H1 (cell line): Measurements from ENCODE around the gene KATNIP. TPM values are rescaled to one million over a fixed set of nuclear protein-coding genes. Genes with fewer than 3 reads are reported as not detected.

Source experiments
- CTCF ChIA-PET: fragments of 300-600 bp; sonication (Branson Sonifier 250); formaldehyde crosslinking; loops from one replicate; lab custom pipeline; 2021; ENCODE audit not compliant: partially characterized antibody; lab: Charles Lee
- POLR2A ChIA-PET: fragments of 300-600 bp; sonication (Branson Sonifier 250); formaldehyde crosslinking; loops from one replicate; lab custom pipeline; 2021; ENCODE audit warnings: inconsistent platforms; ENCODE audit not compliant: partially characterized antibody; lab: Charles Lee
- DNase-seq, 2 experiments: peaks; one replicate each; pipeline versions ENCODE4 v3.0.0 to v3.0.0-alpha.2; 2010 to 2022; ENCODE audit warnings: low spot score in 2 of 2, low read depth in 1 of 2, mixed read lengths in 1 of 2
- FAIRE-seq: peaks from 2 replicates; lab custom pipeline; 2011; peaks lifted over from hg19 to GRCh38; lab: Jason Lieb, UNC
- H2AFZ ChIP-seq: 2 replicates; pipeline ENCODE4 v1.8.1; 2012; ENCODE audit warnings: low read length, inconsistent platforms
- H2AK5ac ChIP-seq: 2 replicates; pipeline ENCODE4 v1.6.1; 2013; ENCODE audit warnings: low read depth, low read length
- H2BK120ac ChIP-seq: replicated peaks from 2 replicates; pipeline ENCODE3; 2013; ENCODE audit warnings: low read depth, low read length, inconsistent platforms
- H2BK12ac ChIP-seq: 2 replicates; pipeline ENCODE4 v1.6.1; 2013; ENCODE audit warnings: low read depth, low read length
- H2BK15ac ChIP-seq: 2 replicates; pipeline ENCODE4 v1.6.1; 2013; ENCODE audit warnings: low read length
- H2BK20ac ChIP-seq: 2 replicates; pipeline ENCODE4 v1.6.1; 2013; ENCODE audit warnings: low read length
- H2BK5ac ChIP-seq: 2 replicates; pipeline ENCODE4 v1.6.1; 2013; ENCODE audit warnings: low read depth, low read length
- H3K14ac ChIP-seq: 2 replicates; pipeline ENCODE4 v1.6.1; 2013; ENCODE audit warnings: inconsistent platforms; ENCODE audit not compliant: insufficient read length
- H3K18ac ChIP-seq: 2 replicates; pipeline ENCODE4 v1.6.1; 2013; ENCODE audit warnings: low read length; ENCODE audit errors: extremely low read depth
- H3K23ac ChIP-seq: 2 replicates; pipeline ENCODE4 v1.6.1; 2013; ENCODE audit warnings: inconsistent platforms; ENCODE audit not compliant: insufficient read length
- H3K23me2 ChIP-seq: 2 replicates; pipeline ENCODE4 v1.6.1; 2013; ENCODE audit warnings: low read depth, low read length
- H3K27ac ChIP-seq: 2 replicates; pipeline ENCODE4 v1.6.1; 2011; ENCODE audit warnings: low read depth, low read length, inconsistent platforms
- H3K27me3 ChIP-seq, 4 experiments: replicated peaks in 1 of 4; 1 replicate in 1 of 4; 2 replicates in 3 of 4; pipeline versions ENCODE4 v1.6.1 to v1.8.1; 2011 to 2013; ENCODE audit warnings: low read length in 3 of 4, mild to moderate bottlenecking in 3 of 4, inconsistent platforms in 2 of 4, mixed read lengths in 2 of 4, moderate library complexity in 1 of 4; ENCODE audit not compliant: control insufficient read depth in 3 of 4, insufficient read depth in 3 of 4; ENCODE audit errors: extremely low read depth in 1 of 4
- H3K36me3 ChIP-seq, 4 experiments: 2 replicates each; pipeline versions ENCODE4 v1.6.1 to v1.8.1; 2011 to 2013; ENCODE audit warnings: mild to moderate bottlenecking in 4 of 4, low read length in 3 of 4, moderate library complexity in 2 of 4, control low read depth in 1 of 4, inconsistent platforms in 1 of 4; ENCODE audit not compliant: insufficient read depth in 4 of 4, control insufficient read depth in 2 of 4
- H3K4ac ChIP-seq: replicated peaks from 2 replicates; pipeline ENCODE3; 2013; ENCODE audit warnings: low read length, low read depth, mixed read lengths, inconsistent platforms; ENCODE audit not compliant: insufficient read length
- H3K4me1 ChIP-seq, 4 experiments: replicated peaks in 1 of 4; 1 replicate in 1 of 4; 2 replicates in 3 of 4; pipeline versions ENCODE4 v1.6.1 to v1.8.1; 2011 to 2013; ENCODE audit warnings: low read length in 3 of 4, inconsistent platforms in 2 of 4, mixed read lengths in 1 of 4; ENCODE audit not compliant: insufficient read depth in 4 of 4, control insufficient read depth in 3 of 4
- H3K4me2 ChIP-seq, 2 experiments: 2 replicates each; pipeline versions ENCODE4 v1.6.1 to v1.8.1; 2011 to 2013; ENCODE audit warnings: low read depth in 2 of 2, low read length in 2 of 2, control low read depth in 1 of 2, inconsistent platforms in 1 of 2, mild to moderate bottlenecking in 1 of 2; ENCODE audit not compliant: insufficient read depth in 1 of 2
- H3K4me3 ChIP-seq, 4 experiments: fragments of 200-600, 300-600 bp in 1 of 4; sonication (generic), shearing (Covaris generic), sonication (Bioruptor Twin) in 1 of 4; 2 replicates each; pipeline versions ENCODE4 v1.5.1 to v1.8.1; 2011 to 2016; ENCODE audit warnings: low read length in 4 of 4, low read depth in 3 of 4, control low read depth in 2 of 4, inconsistent platforms in 2 of 4, mild to moderate bottlenecking in 2 of 4, mixed read lengths in 1 of 4, moderate library complexity in 1 of 4; ENCODE audit not compliant: insufficient read depth in 2 of 4; ENCODE audit errors: extremely low read depth in 1 of 4
- H3K56ac ChIP-seq: replicated peaks from 2 replicates; pipeline ENCODE3; 2013; ENCODE audit warnings: low read depth, mild to moderate bottlenecking, mixed read lengths, low read length, inconsistent platforms; ENCODE audit not compliant: insufficient read length
- H3K79me1 ChIP-seq: 2 replicates; pipeline ENCODE4 v1.6.1; 2013; ENCODE audit warnings: low read depth, low read length, control low read depth
- H3K79me2 ChIP-seq, 2 experiments: 2 replicates each; pipeline versions ENCODE4 v1.6.1 to v1.8.1; 2012 to 2013; ENCODE audit warnings: low read length in 2 of 2, mild to moderate bottlenecking in 2 of 2, inconsistent platforms in 1 of 2; ENCODE audit not compliant: insufficient read depth in 2 of 2, control insufficient read depth in 1 of 2
- H3K9ac ChIP-seq, 4 experiments: replicated peaks in 1 of 4; 1 replicate in 1 of 4; 2 replicates in 3 of 4; pipeline versions ENCODE4 v1.6.1 to v1.8.1; 2011 to 2013; ENCODE audit warnings: low read depth in 3 of 4, low read length in 3 of 4, control low read depth in 2 of 4, mild to moderate bottlenecking in 2 of 4, moderate library complexity in 2 of 4, inconsistent platforms in 1 of 4; ENCODE audit errors: extremely low read depth in 1 of 4
- H3K9me3 ChIP-seq, 2 experiments: 2 replicates each; pipeline versions ENCODE4 v1.6.1 to v1.8.1; 2012 to 2013; ENCODE audit warnings: mild to moderate bottlenecking in 2 of 2, moderate library complexity in 2 of 2, control low read depth in 1 of 2, inconsistent platforms in 1 of 2, low read depth in 1 of 2, low read length in 1 of 2, mixed read lengths in 1 of 2; ENCODE audit not compliant: insufficient read depth in 2 of 2
- H4K20me1 ChIP-seq, 2 experiments: replicated peaks in 1 of 2; 2 replicates each; pipeline versions ENCODE3 to v1.8.1; 2011 to 2013; ENCODE audit warnings: inconsistent platforms in 2 of 2, low read length in 2 of 2, mild to moderate bottlenecking in 1 of 2; ENCODE audit not compliant: insufficient read depth in 2 of 2, control insufficient read depth in 1 of 2
- H4K5ac ChIP-seq: 2 replicates; pipeline ENCODE4 v1.6.1; 2013; ENCODE audit warnings: low read length, low read depth, mixed read lengths, inconsistent platforms; ENCODE audit not compliant: insufficient read length
- H4K8ac ChIP-seq: 2 replicates; pipeline ENCODE4 v1.8.0; 2013; ENCODE audit warnings: mild to moderate bottlenecking, moderate library complexity, low read length, inconsistent platforms; ENCODE audit not compliant: insufficient read depth; ENCODE audit errors: extremely low read depth
- H4K91ac ChIP-seq: replicated peaks from 2 replicates; pipeline ENCODE3; 2013; ENCODE audit warnings: low read length, mixed read lengths, inconsistent platforms; ENCODE audit not compliant: insufficient read length
- ASH2L ChIP-seq: fragments of 200-600, 300-600 bp; sonication (generic); IDR thresholded peaks from one replicate; pipeline ENCODE4 v1.7.1; 2017; ENCODE audit warnings: low read length
- CHD2 ChIP-seq: IDR thresholded peaks from 2 replicates; pipeline ENCODE4 v1.6.1; 2012; ENCODE audit warnings: low read length, improper control_type of control experiment
- FOSL1 ChIP-seq: IDR thresholded peaks from 2 replicates; pipeline ENCODE4 v1.6.1; 2011; ENCODE audit warnings: mild to moderate bottlenecking, low read depth, low read length, moderate library complexity; ENCODE audit not compliant: insufficient read depth
- KDM5A ChIP-seq: fragments of 200-600 bp; IDR thresholded peaks from 2 replicates; pipeline ENCODE4 v1.7.1; 2012; ENCODE audit warnings: mild to moderate bottlenecking, low read length, inconsistent platforms, mixed read lengths
- POLR2A ChIP-seq, 2 experiments: IDR thresholded peaks; 1 replicate in 1 of 2; 2 replicates in 1 of 2; pipeline ENCODE4 v1.6.1; 2011; ENCODE audit warnings: low read depth in 2 of 2, low read length in 2 of 2, mild to moderate bottlenecking in 2 of 2; ENCODE audit errors: control extremely low read depth in 1 of 2
- RAD21 ChIP-seq, 2 experiments: IDR thresholded peaks in 1 of 2; conservative IDR thresholded peaks in 1 of 2; 2 replicates each; pipeline ENCODE4 v1.6.1; 2011; ENCODE audit warnings: low read depth in 2 of 2, low read length in 2 of 2, improper control_type of control experiment in 1 of 2, inconsistent platforms in 1 of 2, mild to moderate bottlenecking in 1 of 2, moderate library complexity in 1 of 2
- SIRT6 ChIP-seq: IDR thresholded peaks from one replicate; pipeline ENCODE4 v1.7.1; 2012; ENCODE audit warnings: low read length, inconsistent platforms
- TAF7 ChIP-seq: optimal IDR thresholded peaks from 2 replicates; pipeline ENCODE3; 2011; ENCODE audit warnings: low read depth, mild to moderate bottlenecking, inconsistent platforms, low read length, moderate library complexity, borderline replicate concordance
- ZNF274 ChIP-seq: IDR thresholded peaks from 2 replicates; pipeline ENCODE4 v1.7.0; 2012; ENCODE audit warnings: low read length, borderline replicate concordance; ENCODE audit errors: extremely low read depth
- WGBS, 2 experiments: shearing (Covaris generic) in 1 of 2; methylation state at CpG; one replicate each; pipeline versions ENCODE4 v1.1.6 to v1.1.7; 2013 to 2015; ENCODE audit warnings: low lambda C conversion rate in 2 of 2, mixed read lengths in 2 of 2, inconsistent platforms in 1 of 2, low coverage in 1 of 2, missing lambda C conversion rate in 1 of 2; ENCODE audit not compliant: insufficient replicate concordance in 2 of 2, insufficient coverage in 1 of 2, insufficient read length in 1 of 2; ENCODE audit errors: extremely low coverage in 1 of 2, missing lambda C conversion rate in 1 of 2; 5-methylcytosine and 5-hydroxymethylcytosine counted together
- polyA plus RNA-seq, 7 experiments: library from polyadenylated mRNA; depleted of rRNA in 3 of 7; stranded (reverse) in 5 of 7; unstranded in 2 of 7; fragments of >200 nt in 5 of 7; fragments of 200-250 nt in 2 of 7; gene quantifications; 1 replicate in 5 of 7; 2 replicates in 1 of 7; 4 replicates in 1 of 7; pipeline versions ENCODE4 v1.2.1 to v1.2.3, GENCODE V29; 2011 to 2013; ENCODE audit warnings: missing spikeins in 2 of 7, mixed read lengths in 2 of 7
- total RNA-seq: library from RNA; stranded (reverse); fragmentation: NEBNext Ultra II Directional; extraction: Animal tissue kit (Norgen Biotek cat#: 25700); gene quantifications from 2 replicates; pipeline ENCODE4 v1.2.1, GENCODE V29; 2021

KATNIP gene
- total and polyA plus RNA-seq, 2 of the 8 experiments (the other 6 are each of a cell fraction or from before 2014, with no cell fraction given): 7.9 to 20.0 TPM

GRCh38 chr16:27520982-27521673 is 28.8 kb upstream of the KATNIP start:
- Histone ChIP-seq H3K4me2 (no peak overlapping the region), H3K23ac (no peak overlapping the region), H3K4ac (no peak overlapping the region), H3K9me3 (no peaks in the 10 kb centered on the region), H3K18ac (no peak overlapping the region), H3K79me1 (no peaks in the 10 kb centered on the region; the same call in 1 of the 2 replicates), H3K14ac (no peak overlapping the region), H3K4me1 (peaks cover 0 to 3% (median 0%) of the 10 kb centered on the region in 4 experiments; a peak in 1 of 7 replicates), H3K27ac (no peak overlapping the region)
- TF ChIP-seq POLR2A (IDR thresholded peaks at IDR 0.05; ENCODE audit: control extremely low read depth in 1 of 2, low read depth in 2 of 2, low read length in 2 of 2) (no peak), RAD21 (IDR thresholded peaks at IDR 0.05 in 1 of 2, conservative IDR thresholded peaks at IDR 0.05 in 1 of 2; ENCODE audit: low read depth in 2 of 2, low read length in 2 of 2) (no peak), FOSL1 (no peak), KDM5A (no peak), ZNF274 (no peak), ASH2L (no peak), TAF7 (no peak), SIRT6 (no peak), CHD2 (no peak)
- TF ChIP-seq, all 59 proteins: peak for 0
- Histone ChIP-seq H3K36me3 (peaks cover 10 to 47% (median 22%) of the 10 kb centered on the region in 4 experiments; a peak in 7 of 8 replicates), H3K23me2 (no peaks in the 10 kb centered on the region), H2BK12ac (no peak overlapping the region), H3K27me3 (no peaks in the 10 kb centered on the region), H2AFZ (no peak overlapping the region), H4K91ac (no peak overlapping the region), H3K56ac (no peak overlapping the region), H4K5ac (no peak overlapping the region), H2AK5ac (no peak overlapping the region), H2BK20ac (no peak overlapping the region), H4K8ac (peak overlapping the region; percentile 57; the same call in 1 of the 2 replicates), H2BK15ac (no peak overlapping the region), H3K4me3 (no peak overlapping the region), H4K20me1 (peaks cover 0 to 11% of the 10 kb centered on the region in 2 experiments), H2BK120ac (no peak overlapping the region), H2BK5ac (no peak overlapping the region), H3K9ac (no peak overlapping the region), H3K79me2 (no peaks in the 10 kb centered on the region)
- ChIA-PET CTCF (interaction anchor here (0.6 to 1.8 kb wide), 3 partner anchors 10 to 366 kb away, joined by 3 to 4 read pairs (median 4); no protein-coding TSS in a partner anchor), POLR2A (interaction anchor here (0.8 to 2.2 kb wide), 3 partner anchors 9 to 30 kb away, joined by 3 to 5 read pairs (median 3); partner anchors contain the start of genes GTF3C1 and KATNIP)
- no peak for FAIRE-seq
- WGBS, 2 experiments: 93% methylated on average over 16 of the region's 16 CpGs; no CpG with 5 or more reads in 1 of the 2 experiments
- DNase-seq: no peak
